GM18868 (cell line): ENCODE results near the gene NXF3.
"Not testable (repeated sequence)": the region's sequence is repeated elsewhere in the genome, so short reads cannot be mapped to it uniquely, and the experiment has no call there.

ENCODE experiments used
- ATAC-seq: cut with Tn5 transposase; IDR thresholded peaks from one replicate; pipeline ENCODE4 v1.9.1; 2021; ENCODE audit warnings: mild to moderate bottlenecking, moderate library complexity; ENCODE audit not compliant: unreplicated experiment

The NXF3 gene

GRCh38 chrX:103092942-103093341 lies at the start of gene NXF3:
TSS of gene NXF3 (minus strand) at chrX:103093143. CDS start at chrX:103093023, 120 bp downstream.
- no peak for ATAC-seq

- ATAC-seq, result not testable (repeated sequence)
Measured at GRCh38 chrX:103136528-103136927, 43.6 kb upstream of the NXF3 start.

- ATAC-seq, result no peak
Measured at GRCh38 chrX:103124284-103124683, 31.3 kb upstream of the NXF3 start.

- ATAC-seq, result no peak
Measured at GRCh38 chrX:103120748-103121147, 27.8 kb upstream of the NXF3 start.

- not testable (repeated sequence) for ATAC-seq
Measured at GRCh38 chrX:103116970-103117369, 24.0 kb upstream of the NXF3 start.

GRCh38 chrX:103109497-103109896 lies 16.6 kb upstream of the NXF3 start:
- ATAC-seq, result not testable (repeated sequence)

GRCh38 chrX:103107836-103108235 lies 14.9 kb upstream of the NXF3 start:
- no peak for ATAC-seq

- ATAC-seq, result not testable (repeated sequence)
Measured at GRCh38 chrX:103107227-103107737, 14.3 kb upstream of the NXF3 start.

GRCh38 chrX:103104370-103104769 lies 11.4 kb upstream of the NXF3 start:
- ATAC-seq, result not testable (repeated sequence)

GRCh38 chrX:103103866-103104265 lies 10.9 kb upstream of the NXF3 start:
- ATAC-seq, result not testable (repeated sequence)

GRCh38 chrX:103101299-103102042 lies 8.5 kb upstream of the NXF3 start:
- no peak for ATAC-seq

- ATAC-seq, result no peak
Measured at GRCh38 chrX:103100484-103100883, 7.5 kb upstream of the NXF3 start.

- no peak for ATAC-seq
Measured at GRCh38 chrX:103099691-103100090, 6.7 kb upstream of the NXF3 start.

GRCh38 chrX:103098488-103098887 lies 5.5 kb upstream of the NXF3 start:
- ATAC-seq, result no peak

GRCh38 chrX:103081051-103081450 lies 11.9 kb downstream of the NXF3 start:
- no peak for ATAC-seq

GRCh38 chrX:103073467-103073866 lies 19.5 kb downstream of the NXF3 start:
- no peak for ATAC-seq

GRCh38 chrX:103066606-103067005 lies 26.3 kb downstream of the NXF3 start:
- ATAC-seq, result no peak

GRCh38 chrX:103063918-103064434 lies 29.0 kb downstream of the NXF3 start, which contains the start of gene BEX1:
TSS of gene BEX1 (minus strand) at chrX:103064171. CDS start at chrX:103063274, 897 bp downstream.
- no peak for ATAC-seq

- no peak for ATAC-seq
Measured at GRCh38 chrX:103063191-103063845, 29.6 kb downstream of the NXF3 start.

- no peak for ATAC-seq
Measured at GRCh38 chrX:103061486-103061885, 31.5 kb downstream of the NXF3 start.

- ATAC-seq, result no peak
Measured at GRCh38 chrX:103056902-103057301, 36.0 kb downstream of the NXF3 start.

- no peak for ATAC-seq
Measured at GRCh38 chrX:103052625-103053024, 40.3 kb downstream of the NXF3 start.
